Bronchial epithelial cell (primary cell): ENCODE results near the gene GCLC. TPM values are rescaled to one million over a fixed set of nuclear protein-coding genes. Genes with fewer than 3 reads are reported as not detected.

Experiments
- DNase-seq: peaks from one replicate; pipeline ENCODE4 v3.0.0-alpha.2; 2010; ENCODE audit warnings: low read depth
- FAIRE-seq: peaks from 2 replicates; lab custom pipeline; 2011; peaks lifted over from hg19 to GRCh38; lab: Jason Lieb, UNC
- H3K27me3 ChIP-seq: 2 replicates; pipeline ENCODE4 v1.5.1; 2011; ENCODE audit warnings: low read length; ENCODE audit not compliant: control insufficient read depth, insufficient read depth
- H3K36me3 ChIP-seq: 2 replicates; pipeline ENCODE4 v1.5.1; 2011; ENCODE audit warnings: low read length; ENCODE audit not compliant: control insufficient read depth, insufficient read depth
- H3K4me3 ChIP-seq: 2 replicates; pipeline ENCODE4 v1.5.1; 2011; ENCODE audit warnings: mild to moderate bottlenecking, low read depth, low read length, control low read depth
- CTCF ChIP-seq: IDR thresholded peaks from 2 replicates; pipeline ENCODE4 v1.5.1; 2011; ENCODE audit warnings: mild to moderate bottlenecking, moderate library complexity, low read length, control low read depth, inconsistent platforms; ENCODE audit not compliant: insufficient read depth, severe bottlenecking
- total RNA-seq: library from RNA; depleted of rRNA; stranded (reverse); fragments of >200 nt; gene quantifications from 2 replicates; pipeline ENCODE4 v1.2.1, GENCODE V29; 2014

GCLC gene
- total RNA-seq, 1 donor from 2014 or later: 74.8 TPM

GRCh38 chr6:53498649-53499048 is 46.3 kb downstream of the GCLC start:
- TF ChIP-seq CTCF: no peak
- FAIRE-seq (no peak), DNase-seq (no peak)
- no peak overlapping the region for H3K4me3 ChIP-seq
- H3K36me3 ChIP-seq: peaks cover 10% of the 10 kb centered on the region
- no peaks in the 10 kb centered on the region for H3K27me3 ChIP-seq

GRCh38 chr6:53497905-53498304 is 47.0 kb downstream of the GCLC start:
- no peaks in the 10 kb centered on the region for H3K27me3 ChIP-seq
- H3K36me3 ChIP-seq: peaks cover 7% of the 10 kb centered on the region
- no peak overlapping the region for H3K4me3 ChIP-seq
- FAIRE-seq: no peak
- TF ChIP-seq CTCF: no peak
- no peak for DNase-seq

DNA sequence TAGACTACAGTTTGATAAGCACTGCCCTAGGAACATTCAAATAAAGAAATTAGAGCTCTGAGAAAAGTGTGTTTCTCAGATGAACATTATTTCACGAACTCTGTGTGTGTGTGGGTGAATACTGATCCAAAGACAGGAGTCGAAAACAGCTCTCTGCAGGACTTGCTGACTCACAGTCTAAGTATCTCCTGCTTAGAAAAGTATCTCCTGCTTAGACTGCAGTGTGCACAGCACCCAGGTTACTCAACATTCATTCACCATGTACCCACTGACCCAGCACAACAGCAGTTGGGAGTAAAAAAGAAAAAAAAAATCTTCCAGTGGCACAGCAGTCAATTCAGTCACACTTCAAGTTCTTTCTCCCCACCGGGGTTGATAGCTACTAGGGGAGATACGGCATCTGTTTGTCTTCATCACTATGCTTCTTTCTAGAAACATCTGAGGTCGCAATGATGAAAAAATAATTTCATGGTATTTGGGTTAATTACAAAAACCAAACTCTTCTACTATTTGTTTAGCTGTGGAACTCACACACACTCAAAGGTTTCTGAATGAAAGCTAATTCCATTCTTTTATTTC is 48.0 kb downstream of the GCLC start:
- DNase-seq (peak; percentile 96), FAIRE-seq (no peak)
- Histone ChIP-seq H3K27me3 (no peaks in the 10 kb centered on the region), H3K4me3 (no peak overlapping the region), H3K36me3 (peaks cover 5% of the 10 kb centered on the region)
- TF ChIP-seq CTCF: no peak

- FAIRE-seq (no peak), DNase-seq (no peak)
- no peaks in the 10 kb centered on the region for H3K27me3 ChIP-seq
- H3K4me3 ChIP-seq: no peak overlapping the region
- no peak for TF ChIP-seq CTCF
- H3K36me3 ChIP-seq: peaks cover 4% of the 10 kb centered on the region
Measured at GRCh38 chr6:53495506-53496499, 49.1 kb downstream of the GCLC start.

GRCh38 chr6:53494076-53494475 is 50.8 kb downstream of the GCLC start:
- FAIRE-seq (no peak), DNase-seq (peak; percentile 63)
- H3K4me3 ChIP-seq: no peak overlapping the region
- TF ChIP-seq CTCF: no peak
- no peaks in the 10 kb centered on the region for H3K36me3 ChIP-seq
- H3K27me3 ChIP-seq: no peaks in the 10 kb centered on the region
